Hematopoietic multipotent progenitor cell treated with erythropoietin and hydrocortisone succinate and interleukin-3 and kit ligand, for 8 days (in vitro differentiated cells): ENCODE measurements around the gene EFCC1.
A peak's percentile ranks its signal among the peaks of the same experiment; 100 is the strongest.
"Not testable (repeated sequence)": the region's sequence is repeated elsewhere in the genome, so short reads cannot be mapped to it uniquely, and the experiment has no call there.

Source experiments
- DNase-seq: peaks from one replicate; pipeline ENCODE4 v3.0.0-alpha.2; 2015

EFCC1 gene

GRCh38 chr3:129057249-129057648, 56.1 kb downstream of the EFCC1 start:
- no peak for DNase-seq

- DNase-seq = peak; percentile 82
Measured at GRCh38 chr3:129058441-129059200, 57.5 kb downstream of the EFCC1 start.

GRCh38 chr3:129059311-129059958, 58.3 kb downstream of the EFCC1 start:
- no peak for DNase-seq

GRCh38 chr3:129060276-129061022, 59.3 kb downstream of the EFCC1 start, which contains the start of gene GP9:
GP9 (plus strand) TSS chr3:129060779; CDS start chr3:129061740, 961 bp downstream.
- no peak for DNase-seq

GRCh38 chr3:129061023-129061887, 60.2 kb downstream of the EFCC1 start:
- DNase-seq = no peak

- DNase-seq = no peak
Measured at GRCh38 chr3:129061888-129062834, 61.1 kb downstream of the EFCC1 start.

GRCh38 chr3:129063091-129063640, 62.1 kb downstream of the EFCC1 start:
- no peak for DNase-seq

- no peak for DNase-seq
Measured at GRCh38 chr3:129063841-129064482, 62.9 kb downstream of the EFCC1 start.

- no peak for DNase-seq
Measured at GRCh38 chr3:129065016-129065719, 64.1 kb downstream of the EFCC1 start.

GRCh38 chr3:129065720-129066073, 64.6 kb downstream of the EFCC1 start:
- peak; percentile 90 for DNase-seq

GRCh38 chr3:129067719-129068118, 66.6 kb downstream of the EFCC1 start:
- peak; percentile 74 for DNase-seq

- peak; percentile 41 for DNase-seq
Measured at GRCh38 chr3:129068291-129068886, 67.3 kb downstream of the EFCC1 start.

- DNase-seq = not testable (repeated sequence)
Measured at GRCh38 chr3:129069313-129070085, 68.4 kb downstream of the EFCC1 start.

GRCh38 chr3:129070086-129070885, 69.2 kb downstream of the EFCC1 start:
- DNase-seq = no peak

GRCh38 chr3:129077222-129077621, 76.1 kb downstream of the EFCC1 start:
- no peak for DNase-seq

- no peak for DNase-seq
Measured at GRCh38 chr3:129078510-129078909, 77.4 kb downstream of the EFCC1 start.

- no peak for DNase-seq
Measured at GRCh38 chr3:129081503-129081902, 80.4 kb downstream of the EFCC1 start.

- no peak for DNase-seq
Measured at GRCh38 chr3:129082026-129082425, 80.9 kb downstream of the EFCC1 start.
